GM12878 (cell line): ENCODE measurements around the gene CDCA3. TPM values are rescaled to one million over a fixed set of nuclear protein-coding genes. Genes with fewer than 3 reads are reported as not detected.

Source experiments
- ATAC-seq: fragments of 200-7000 bp; cut with Tn5 transposase; 3 replicates; pipeline ENCODE4 v1.9.1; 2020; ENCODE audit warnings: mild to moderate bottlenecking, moderate library complexity
- BruUV-seq: library from RNA; stranded (reverse); fragments of 400-500 nt; replicated peaks from 2 replicates; lab custom pipeline; 2021; lab: Mats Ljungman, UMichigan
- CTCF ChIA-PET: fragments of 300-600 bp; sonication (Branson Sonifier 250); formaldehyde crosslinking; extraction: SDS; loops from one replicate; lab custom pipeline; 2021; ENCODE audit warnings: inconsistent platforms; lab: Yijun Ruan, JAX
- POLR2A ChIA-PET: fragments of 350-600 bp; formaldehyde crosslinking; extraction: SDS; loops from one replicate; lab custom pipeline; 2021; ENCODE audit warnings: inconsistent platforms; lab: Charles Lee
- RAD21 ChIA-PET: fragments of 300-600 bp; sonication (Branson Sonifier 250); formaldehyde crosslinking; loops from one replicate; lab custom pipeline; 2023; ENCODE audit warnings: antibody characterized with exemption; ENCODE audit not compliant: unreplicated experiment; lab: Charles Lee
- SMC1A ChIA-PET: fragments of 300-600 bp; sonication (Branson Sonifier 250); formaldehyde crosslinking; loops from one replicate; lab custom pipeline; 2023; ENCODE audit not compliant: unreplicated experiment, uncharacterized antibody; lab: Charles Lee
- DNase-seq: peaks from one replicate; pipeline ENCODE4 v3.0.0-alpha.2; 2011; ENCODE audit warnings: low read depth, low spot score
- FAIRE-seq: peaks from 3 replicates; lab custom pipeline; 2011; peaks lifted over from hg19 to GRCh38; lab: Jason Lieb, UNC
- H2AFZ ChIP-seq: 2 replicates; pipeline ENCODE4 v1.6.0; 2011; ENCODE audit warnings: low read depth, low read length, control low read depth; ENCODE audit not compliant: control insufficient read depth
- H3K27ac ChIP-seq: 2 replicates; pipeline ENCODE4 v1.5.1; 2011; ENCODE audit warnings: control low read depth; ENCODE audit not compliant: control insufficient read depth, insufficient read depth
- H3K27me3 ChIP-seq, 2 experiments: replicated peaks in 1 of 2; 2 replicates each; pipeline versions ENCODE4 v1.6.0 to v1.6.1; 2011; ENCODE audit warnings: low read length in 1 of 2; ENCODE audit not compliant: control insufficient read depth in 2 of 2, insufficient read depth in 2 of 2
- H3K36me3 ChIP-seq, 2 experiments: 2 replicates each; pipeline ENCODE4 v1.5.1; 2011; ENCODE audit warnings: low read length in 1 of 2; ENCODE audit not compliant: control insufficient read depth in 2 of 2, insufficient read depth in 2 of 2
- H3K4me1 ChIP-seq: 2 replicates; pipeline ENCODE4 v1.6.1; 2011; ENCODE audit warnings: mild to moderate bottlenecking, low read length, moderate library complexity, mixed read lengths; ENCODE audit not compliant: control insufficient read depth, insufficient read depth
- H3K4me2 ChIP-seq: 2 replicates; pipeline ENCODE4 v1.6.0; 2011; ENCODE audit warnings: control low read depth; ENCODE audit not compliant: control insufficient read depth, insufficient read depth
- H3K4me3 ChIP-seq: fragments of 200-600 bp; sonication (generic); 2 replicates; pipeline ENCODE4 v1.5.1; 2016
- H3K79me2 ChIP-seq: 2 replicates; pipeline ENCODE4 v1.6.0; 2011; ENCODE audit warnings: low read length; ENCODE audit not compliant: control insufficient read depth, insufficient read depth
- H3K9ac ChIP-seq: 2 replicates; pipeline ENCODE4 v1.8.0; 2011; ENCODE audit warnings: low read length, control low read depth, mixed read lengths; ENCODE audit not compliant: control insufficient read depth, insufficient read depth
- H3K9me3 ChIP-seq: replicated peaks from 3 replicates; pipeline ENCODE4 v1.5.1; 2011; ENCODE audit warnings: mild to moderate bottlenecking, low read length; ENCODE audit not compliant: control insufficient read depth, insufficient read depth
- H4K20me1 ChIP-seq: 2 replicates; pipeline ENCODE4 v1.6.0; 2011; ENCODE audit not compliant: control insufficient read depth, insufficient read depth
- CBFB ChIP-seq: IDR thresholded peaks from 2 replicates; pipeline ENCODE4 v1.6.1; 2016; ENCODE audit warnings: antibody characterized with exemption, low read depth
- GABPA ChIP-seq: IDR thresholded peaks from 2 replicates; pipeline ENCODE4 v1.6.1; 2014; ENCODE audit warnings: antibody characterized with exemption, low read depth, mild to moderate bottlenecking, inconsistent platforms
- HDAC2 ChIP-seq: fragments of 200-600 bp; sonication (generic); IDR thresholded peaks from 2 replicates; pipeline ENCODE4 v1.6.1; 2017
- MEF2A ChIP-seq: IDR thresholded peaks from 2 replicates; pipeline ENCODE4 v1.6.1; 2011; ENCODE audit warnings: low read depth, mild to moderate bottlenecking, low read length, moderate library complexity; ENCODE audit not compliant: insufficient read depth
- NFYB ChIP-seq: IDR thresholded peaks from 2 replicates; pipeline ENCODE4 v1.6.1; 2011; ENCODE audit warnings: low read depth, mild to moderate bottlenecking, low read length, improper control_type of control experiment, moderate library complexity; ENCODE audit not compliant: insufficient read depth
- NR2C2 ChIP-seq: IDR thresholded peaks from 2 replicates; pipeline ENCODE4 v1.6.1; 2011; ENCODE audit warnings: borderline replicate concordance, low read depth; ENCODE audit not compliant: control insufficient read depth, insufficient read length
- RB1 ChIP-seq: fragments of 450-650 bp; formaldehyde crosslinking; IDR thresholded peaks from 2 replicates; pipeline ENCODE4 v1.6.1; 2017; ENCODE audit warnings: mild to moderate bottlenecking, borderline replicate concordance
- RELB ChIP-seq: fragments of 450-650 bp; IDR thresholded peaks from 2 replicates; pipeline ENCODE4 v1.6.1; 2017; ENCODE audit warnings: low read depth, mild to moderate bottlenecking, moderate library complexity
- ZZZ3 ChIP-seq: IDR thresholded peaks from 2 replicates; pipeline ENCODE4 v1.6.1; 2011; ENCODE audit warnings: low read depth; ENCODE audit not compliant: control insufficient read depth, insufficient read length
- WGBS: methylation state at CpG from one replicate; pipeline ENCODE4 v1.1.6; 2016; ENCODE audit warnings: low lambda C conversion rate; ENCODE audit not compliant: insufficient replicate concordance, insufficient coverage; ENCODE audit errors: missing lambda C conversion rate; 5-methylcytosine and 5-hydroxymethylcytosine counted together
- in situ Hi-C: fragments of 300-500 bp; cut with MboI; formaldehyde crosslinking; loops from 9 replicates; pipeline ENCODE4 v1.14.3; 2018; ENCODE audit warnings: mixed read lengths
- intact Hi-C: fragments of 100-400 bp; cut with micrococcal nuclease; formaldehyde crosslinking; loops from one replicate; pipeline ENCODE4 v1.14.2; 2022; ENCODE audit not compliant: unreplicated experiment
- polyA plus RNA-seq, 11 experiments: library from polyadenylated mRNA; depleted of rRNA in 4 of 11; unstranded in 6 of 11; stranded (reverse) in 5 of 11; fragments of >200 nt; fragmentation: Nextera tagmentation in 4 of 11; fragmentation: Illumina TruSeq in 1 of 11; extraction: Ambion mirVana in 4 of 11; extraction: Trizol in 1 of 11; gene quantifications; 1 replicate in 1 of 11; 2 replicates in 10 of 11; pipeline versions ENCODE4 v1.2.1 to v1.2.3, GENCODE V29; 2011 to 2016; ENCODE audit warnings: inconsistent platforms in 2 of 11, missing spikeins in 2 of 11, low read depth in 1 of 11
- total RNA-seq, 4 experiments: library from RNA; depleted of rRNA in 3 of 4; stranded (reverse); fragments of >200 nt in 3 of 4; fragmentation: Illumina TruSeq in 1 of 4; extraction: Trizol in 1 of 4; gene quantifications; 2 replicates each; pipeline versions ENCODE4 v1.2.1 to v1.2.3, GENCODE V29; 2013 to 2021
- TF ChIP-seq, protein P1 (sequence below): fragments of 450-650 bp; IDR thresholded peaks from 2 replicates; pipeline ENCODE4 v1.6.1; 2016; ENCODE audit warnings: mild to moderate bottlenecking
- TF ChIP-seq, protein P2 (sequence below): fragments of 450-650 bp; formaldehyde crosslinking; IDR thresholded peaks from 2 replicates; pipeline ENCODE4 v1.5.0; 2022; ENCODE audit warnings: mild to moderate bottlenecking, missing genetic modification characterization
- TF ChIP-seq, protein P3 (sequence below): IDR thresholded peaks from 2 replicates; pipeline ENCODE4 v1.6.1; 2012; ENCODE audit warnings: low read depth, low read length, improper control_type of control experiment
- TF ChIP-seq, protein P4 (sequence below): IDR thresholded peaks from 2 replicates; pipeline ENCODE4 v1.6.1; 2011; ENCODE audit warnings: borderline replicate concordance, low read depth, mild to moderate bottlenecking, moderate library complexity, low read length; ENCODE audit not compliant: insufficient read depth, poor library complexity, severe bottlenecking

The CDCA3 gene
- total and polyA plus RNA-seq, 10 of the 15 experiments (the other 5 are each of a cell fraction or from before 2014, with no cell fraction given): 34.5 to 148 (median 97.4) TPM

DNA sequence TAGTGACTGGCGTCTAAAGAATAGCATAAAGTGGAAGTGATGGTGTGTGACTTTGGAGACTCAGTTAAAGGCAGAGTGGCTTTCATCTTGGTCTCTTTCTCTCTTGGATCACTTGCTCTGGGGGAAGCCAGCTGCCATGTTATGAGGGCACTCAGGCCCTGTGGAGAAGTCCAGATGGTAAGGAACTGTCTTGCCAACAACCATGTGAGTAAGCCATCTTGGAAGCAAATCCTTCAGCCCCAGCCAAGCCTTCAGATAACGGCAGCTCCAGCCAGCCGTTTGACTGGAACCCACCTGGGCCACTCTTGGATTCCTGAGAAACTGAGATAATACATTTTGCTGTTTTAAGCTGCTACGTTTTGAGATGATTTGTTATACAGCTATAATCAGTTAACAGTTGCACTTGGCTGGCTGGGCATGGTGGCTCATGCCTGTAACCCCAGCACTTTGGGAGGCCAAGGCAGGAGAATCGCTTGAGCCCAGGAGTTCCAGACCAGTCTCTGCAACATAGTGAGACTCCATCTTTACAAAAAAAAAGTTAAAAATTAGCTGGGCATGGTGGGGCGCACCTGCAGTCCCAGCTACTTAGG is 45.9 kb upstream of the CDCA3 start (continued):
- TF ChIP-seq, protein P1, sequence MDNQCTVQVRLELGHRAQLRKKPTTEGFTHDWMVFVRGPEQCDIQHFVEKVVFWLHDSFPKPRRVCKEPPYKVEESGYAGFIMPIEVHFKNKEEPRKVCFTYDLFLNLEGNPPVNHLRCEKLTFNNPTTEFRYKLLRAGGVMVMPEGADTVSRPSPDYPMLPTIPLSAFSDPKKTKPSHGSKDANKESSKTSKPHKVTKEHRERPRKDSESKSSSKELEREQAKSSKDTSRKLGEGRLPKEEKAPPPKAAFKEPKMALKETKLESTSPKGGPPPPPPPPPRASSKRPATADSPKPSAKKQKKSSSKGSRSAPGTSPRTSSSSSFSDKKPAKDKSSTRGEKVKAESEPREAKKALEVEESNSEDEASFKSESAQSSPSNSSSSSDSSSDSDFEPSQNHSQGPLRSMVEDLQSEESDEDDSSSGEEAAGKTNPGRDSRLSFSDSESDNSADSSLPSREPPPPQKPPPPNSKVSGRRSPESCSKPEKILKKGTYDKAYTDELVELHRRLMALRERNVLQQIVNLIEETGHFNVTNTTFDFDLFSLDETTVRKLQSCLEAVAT: no peak
- TF ChIP-seq NFYB (no peak), RB1 (no peak)

GRCh38 chr12:6894321-6894720 is 43.2 kb upstream of the CDCA3 start:
- FAIRE-seq (no peak), ATAC-seq (no peak), DNase-seq (no peak)
- Histone ChIP-seq H3K4me2 (no peak overlapping the region), H3K9ac (no peak overlapping the region), H3K27ac (no peak overlapping the region), H3K79me2 (no peaks in the 10 kb centered on the region), H2AFZ (no peak overlapping the region), H3K36me3 (no peaks in the 10 kb centered on the region), H3K4me1 (peaks cover 12% of the 10 kb centered on the region), H3K4me3 (no peak overlapping the region), H3K9me3 (no peaks in the 10 kb centered on the region), H3K27me3 (no peaks in the 10 kb centered on the region), H4K20me1 (no peaks in the 10 kb centered on the region)
- intact Hi-C loops: no loop called here
- in situ Hi-C loops: no loop called here
- ChIA-PET CTCF (interaction anchor here (1.4 to 6.1 kb wide), 2 partner anchors 9 to 24 kb away, joined by 4 to 121 read pairs; partner anchors contain the start of genes SPSB2 and TPI1), SMC1A (no interaction called here), RAD21 (no interaction called here), POLR2A (no interaction called here)
- WGBS: 70% methylated on average over 3 of the region's 3 CpGs
- no TSS peak for BruUV-seq
- TF ChIP-seq, protein P2, sequence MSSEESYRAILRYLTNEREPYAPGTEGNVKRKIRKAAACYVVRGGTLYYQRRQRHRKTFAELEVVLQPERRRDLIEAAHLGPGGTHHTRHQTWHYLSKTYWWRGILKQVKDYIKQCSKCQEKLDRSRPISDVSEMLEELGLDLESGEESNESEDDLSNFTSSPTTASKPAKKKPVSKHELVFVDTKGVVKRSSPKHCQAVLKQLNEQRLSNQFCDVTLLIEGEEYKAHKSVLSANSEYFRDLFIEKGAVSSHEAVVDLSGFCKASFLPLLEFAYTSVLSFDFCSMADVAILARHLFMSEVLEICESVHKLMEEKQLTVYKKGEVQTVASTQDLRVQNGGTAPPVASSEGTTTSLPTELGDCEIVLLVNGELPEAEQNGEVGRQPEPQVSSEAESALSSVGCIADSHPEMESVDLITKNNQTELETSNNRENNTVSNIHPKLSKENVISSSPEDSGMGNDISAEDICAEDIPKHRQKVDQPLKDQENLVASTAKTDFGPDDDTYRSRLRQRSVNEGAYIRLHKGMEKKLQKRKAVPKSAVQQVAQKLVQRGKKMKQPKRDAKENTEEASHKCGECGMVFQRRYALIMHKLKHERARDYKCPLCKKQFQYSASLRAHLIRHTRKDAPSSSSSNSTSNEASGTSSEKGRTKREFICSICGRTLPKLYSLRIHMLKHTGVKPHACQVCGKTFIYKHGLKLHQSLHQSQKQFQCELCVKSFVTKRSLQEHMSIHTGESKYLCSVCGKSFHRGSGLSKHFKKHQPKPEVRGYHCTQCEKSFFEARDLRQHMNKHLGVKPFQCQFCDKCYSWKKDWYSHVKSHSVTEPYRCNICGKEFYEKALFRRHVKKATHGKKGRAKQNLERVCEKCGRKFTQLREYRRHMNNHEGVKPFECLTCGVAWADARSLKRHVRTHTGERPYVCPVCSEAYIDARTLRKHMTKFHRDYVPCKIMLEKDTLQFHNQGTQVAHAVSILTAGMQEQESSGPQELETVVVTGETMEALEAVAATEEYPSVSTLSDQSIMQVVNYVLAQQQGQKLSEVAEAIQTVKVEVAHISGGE: no peak
- TF ChIP-seq MEF2A (no peak), CBFB (no peak), ZZZ3 (no peak), RELB (no peak), GABPA (no peak), HDAC2 (no peak), NR2C2 (no peak)
- TF ChIP-seq, protein P3, sequence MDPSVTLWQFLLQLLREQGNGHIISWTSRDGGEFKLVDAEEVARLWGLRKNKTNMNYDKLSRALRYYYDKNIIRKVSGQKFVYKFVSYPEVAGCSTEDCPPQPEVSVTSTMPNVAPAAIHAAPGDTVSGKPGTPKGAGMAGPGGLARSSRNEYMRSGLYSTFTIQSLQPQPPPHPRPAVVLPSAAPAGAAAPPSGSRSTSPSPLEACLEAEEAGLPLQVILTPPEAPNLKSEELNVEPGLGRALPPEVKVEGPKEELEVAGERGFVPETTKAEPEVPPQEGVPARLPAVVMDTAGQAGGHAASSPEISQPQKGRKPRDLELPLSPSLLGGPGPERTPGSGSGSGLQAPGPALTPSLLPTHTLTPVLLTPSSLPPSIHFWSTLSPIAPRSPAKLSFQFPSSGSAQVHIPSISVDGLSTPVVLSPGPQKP: no peak
- TF ChIP-seq, protein P4, sequence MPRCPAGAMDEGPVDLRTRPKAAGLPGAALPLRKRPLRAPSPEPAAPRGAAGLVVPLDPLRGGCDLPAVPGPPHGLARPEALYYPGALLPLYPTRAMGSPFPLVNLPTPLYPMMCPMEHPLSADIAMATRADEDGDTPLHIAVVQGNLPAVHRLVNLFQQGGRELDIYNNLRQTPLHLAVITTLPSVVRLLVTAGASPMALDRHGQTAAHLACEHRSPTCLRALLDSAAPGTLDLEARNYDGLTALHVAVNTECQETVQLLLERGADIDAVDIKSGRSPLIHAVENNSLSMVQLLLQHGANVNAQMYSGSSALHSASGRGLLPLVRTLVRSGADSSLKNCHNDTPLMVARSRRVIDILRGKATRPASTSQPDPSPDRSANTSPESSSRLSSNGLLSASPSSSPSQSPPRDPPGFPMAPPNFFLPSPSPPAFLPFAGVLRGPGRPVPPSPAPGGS: no peak
